ENCODE measurements around the gene CABP1.
"Not testable (repeated sequence)": the region's sequence is repeated elsewhere in the genome, so short reads cannot be mapped to it uniquely, and the experiment has no call there.

Gene CABP1

DNA sequence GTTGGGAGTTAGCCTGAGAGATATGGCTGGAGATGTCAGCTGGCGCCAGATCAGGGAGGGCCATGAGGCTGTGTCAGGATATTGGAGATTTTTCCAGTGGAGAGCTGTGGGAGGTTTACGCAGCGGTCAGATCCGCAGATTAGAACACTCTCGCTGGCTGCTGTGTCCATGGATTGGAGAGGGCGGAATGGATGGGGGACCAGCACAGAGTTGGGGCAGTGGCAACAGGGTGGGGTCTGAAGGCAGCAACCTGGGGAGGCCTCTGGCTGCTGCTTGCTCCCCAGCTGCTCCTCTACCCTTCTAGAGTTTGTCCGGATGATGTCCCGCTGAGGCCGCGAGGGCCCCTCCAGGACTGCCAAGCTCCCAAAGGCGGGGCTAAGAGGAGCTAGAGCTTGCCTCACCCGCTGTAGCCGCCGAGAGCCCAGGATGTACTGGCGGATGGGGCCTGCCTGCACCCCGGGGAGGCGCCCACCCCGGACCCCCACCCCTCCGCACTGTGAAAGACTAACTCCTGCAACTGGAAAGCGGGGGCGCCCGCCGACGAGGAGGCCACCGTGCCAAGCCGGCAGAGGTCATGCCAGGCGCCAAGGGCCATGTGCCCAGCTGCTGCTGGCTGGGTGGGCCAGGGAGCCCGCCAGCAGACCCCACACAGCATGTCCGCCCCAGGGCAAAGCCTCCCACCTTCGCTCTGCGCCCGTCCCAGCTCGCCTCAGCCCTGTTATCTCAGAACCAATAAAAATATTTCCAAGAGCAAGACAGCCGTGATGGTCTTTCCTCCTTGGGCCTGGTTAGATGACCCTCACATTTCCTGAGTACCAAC lies 26.4 kb downstream of the CABP1 start:
- DNase-seq (ENCODE audit: low read depth in 2 of 3, low spot score in 2 of 3) = no peak

DNA sequence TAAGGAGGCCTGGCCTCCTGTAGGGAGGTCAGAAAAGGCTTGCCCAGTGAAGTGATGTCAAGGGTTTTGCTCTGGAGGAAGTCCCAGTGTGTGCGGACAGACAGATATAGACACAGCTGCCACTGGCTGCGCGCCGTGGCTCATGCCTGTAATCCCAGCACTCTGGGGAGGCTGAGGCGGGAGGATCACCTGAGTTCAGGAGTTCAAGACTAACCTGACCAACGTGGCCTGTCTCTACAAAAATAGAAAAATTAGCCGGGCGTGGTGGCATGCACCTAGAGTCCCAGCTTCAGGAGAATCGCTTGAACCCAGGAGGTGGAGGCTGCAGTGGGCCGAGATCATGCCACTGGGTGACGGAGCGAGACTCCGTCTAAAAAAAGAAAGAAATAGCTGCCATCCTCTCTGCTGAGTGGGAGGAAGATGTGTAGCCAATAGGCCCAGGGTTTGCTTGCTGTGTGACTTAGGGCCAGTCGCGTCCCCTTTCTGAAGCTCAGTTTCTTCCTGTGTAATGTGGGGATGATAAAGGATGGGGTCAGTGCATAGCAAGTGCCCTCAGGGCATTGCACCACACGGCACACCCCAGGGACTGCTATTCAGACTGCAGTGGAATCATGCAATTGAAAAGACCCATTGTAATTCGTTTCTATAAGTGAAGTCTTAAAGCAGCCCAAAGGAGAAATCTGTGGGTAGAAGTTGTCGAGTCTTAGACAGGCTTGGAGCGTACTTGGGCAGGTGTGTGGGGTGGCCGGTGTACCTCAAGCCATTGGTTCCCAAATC lies 27.9 kb downstream of the CABP1 start:
- DNase-seq (ENCODE audit: low read depth in 2 of 3, low spot score in 2 of 3) = no peak

DNA sequence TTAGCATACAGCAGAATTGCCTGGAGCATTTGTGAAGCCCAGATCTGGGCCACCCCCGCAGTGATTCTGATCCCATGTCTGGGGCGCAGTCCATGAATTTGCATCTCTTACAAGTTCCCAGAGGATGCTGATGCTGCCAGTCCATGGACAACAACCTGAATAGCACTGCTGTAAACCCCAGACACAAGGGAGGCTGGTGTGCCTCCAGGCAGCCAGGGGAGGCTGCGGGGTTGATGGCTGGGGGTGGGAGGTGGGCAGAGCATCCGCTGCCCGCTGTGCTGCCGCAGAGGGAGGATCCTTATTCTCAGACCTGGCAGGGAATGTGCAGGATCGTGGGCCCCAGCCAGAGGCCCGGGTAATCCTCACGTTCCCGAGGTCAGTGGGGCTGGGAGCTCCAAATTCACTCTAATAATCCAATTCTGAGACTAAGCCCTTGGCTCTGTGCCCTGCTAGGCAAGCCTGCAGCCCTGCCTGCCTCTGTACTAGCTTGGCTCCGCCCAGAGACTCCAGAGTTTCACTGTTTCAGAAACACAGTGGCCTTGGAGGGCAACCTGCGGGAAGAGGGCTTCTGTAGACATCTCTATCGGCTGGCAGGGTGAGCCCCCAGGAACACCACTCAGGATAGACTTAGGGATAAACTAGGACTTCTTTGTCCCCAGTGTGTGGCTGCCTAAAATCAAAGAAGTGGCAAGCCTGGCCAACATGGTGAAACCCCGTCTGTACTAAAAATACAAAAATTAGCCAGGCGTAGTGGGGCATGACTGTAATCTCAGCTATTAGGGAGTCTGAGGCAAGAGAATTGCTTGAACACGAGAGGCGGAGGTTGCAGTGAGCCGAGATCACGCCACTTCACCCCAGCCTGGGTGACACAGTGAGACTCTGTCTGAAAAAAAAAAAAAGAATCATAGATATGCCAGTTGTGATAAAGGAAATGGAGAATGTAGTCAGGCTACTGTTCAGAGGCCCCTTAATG lies 28.7 kb downstream of the CABP1 start:
- no peak for DNase-seq (ENCODE audit: low read depth in 2 of 3, low spot score in 2 of 3)

DNA sequence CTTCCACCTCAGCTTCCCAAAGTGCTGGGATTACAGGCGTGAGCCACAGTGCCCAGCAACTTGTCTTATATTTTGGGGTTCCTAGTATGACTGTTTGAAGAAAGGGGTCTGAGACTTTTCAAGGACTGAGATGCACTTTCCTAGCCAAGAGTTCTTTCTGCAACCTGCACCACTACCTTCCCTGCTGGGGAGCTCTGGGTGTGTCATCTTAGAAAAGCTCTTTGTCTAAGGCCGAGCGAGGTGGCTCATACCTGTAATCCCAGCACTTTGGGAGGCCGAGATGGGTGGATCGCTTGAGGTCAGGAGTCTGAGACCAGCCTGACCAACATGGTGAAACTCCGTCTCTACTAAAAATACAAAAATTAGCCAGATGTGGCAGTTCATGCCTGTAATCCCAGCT lies 29.8 kb downstream of the CABP1 start:
- DNase-seq (ENCODE audit: low read depth in 2 of 3, low spot score in 2 of 3) = not testable (repeated sequence)

DNA sequence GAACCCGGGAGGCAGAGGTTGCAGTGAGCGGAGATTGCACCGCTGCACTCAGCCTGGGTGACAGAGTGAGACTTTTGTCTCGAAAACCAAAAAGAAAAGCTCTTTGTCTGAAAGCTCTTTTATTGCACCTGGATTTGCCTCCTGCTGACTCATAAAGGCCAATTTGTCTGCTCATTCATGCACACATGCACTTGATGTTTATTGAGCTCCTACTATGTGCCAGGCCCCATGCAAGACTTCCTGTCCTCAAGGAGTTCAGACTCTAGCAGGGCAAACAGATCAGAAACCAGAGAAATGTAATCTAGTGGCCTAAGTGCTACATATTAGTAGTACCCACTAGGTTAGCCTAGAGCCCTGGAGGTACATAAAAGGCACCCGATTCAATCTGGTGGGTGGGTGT lies 30.2 kb downstream of the CABP1 start:
- DNase-seq (ENCODE audit: low read depth in 2 of 3, low spot score in 2 of 3) = no peak

DNA sequence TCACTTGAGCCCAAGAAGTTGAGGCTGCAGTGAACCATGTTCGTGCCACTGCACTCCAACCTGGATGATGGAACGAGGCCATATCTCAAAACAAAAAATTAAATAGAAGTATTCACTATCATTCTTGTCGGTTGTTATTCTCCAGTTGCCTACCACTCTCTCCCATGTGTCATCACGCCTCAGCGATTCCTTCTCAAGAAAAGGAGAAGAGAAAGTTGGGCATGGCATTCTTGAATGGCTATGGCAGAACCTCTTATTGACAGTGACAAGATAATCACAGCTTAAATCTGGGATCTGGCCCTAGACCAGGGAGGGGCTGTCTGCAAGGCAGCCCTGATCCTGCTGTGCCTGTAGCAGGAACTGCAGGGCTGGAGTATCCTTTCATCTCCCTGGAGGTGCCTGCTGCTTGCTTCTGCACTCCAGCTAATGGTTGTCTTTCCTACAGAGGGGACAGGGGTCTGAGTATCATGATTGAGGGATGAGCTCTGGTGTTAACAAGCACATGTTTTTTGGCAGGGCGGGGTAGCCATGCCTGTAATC lies 33.7 kb downstream of the CABP1 start:
- DNase-seq (ENCODE audit: low read depth in 2 of 3, low spot score in 2 of 3) = no peak

DNA sequence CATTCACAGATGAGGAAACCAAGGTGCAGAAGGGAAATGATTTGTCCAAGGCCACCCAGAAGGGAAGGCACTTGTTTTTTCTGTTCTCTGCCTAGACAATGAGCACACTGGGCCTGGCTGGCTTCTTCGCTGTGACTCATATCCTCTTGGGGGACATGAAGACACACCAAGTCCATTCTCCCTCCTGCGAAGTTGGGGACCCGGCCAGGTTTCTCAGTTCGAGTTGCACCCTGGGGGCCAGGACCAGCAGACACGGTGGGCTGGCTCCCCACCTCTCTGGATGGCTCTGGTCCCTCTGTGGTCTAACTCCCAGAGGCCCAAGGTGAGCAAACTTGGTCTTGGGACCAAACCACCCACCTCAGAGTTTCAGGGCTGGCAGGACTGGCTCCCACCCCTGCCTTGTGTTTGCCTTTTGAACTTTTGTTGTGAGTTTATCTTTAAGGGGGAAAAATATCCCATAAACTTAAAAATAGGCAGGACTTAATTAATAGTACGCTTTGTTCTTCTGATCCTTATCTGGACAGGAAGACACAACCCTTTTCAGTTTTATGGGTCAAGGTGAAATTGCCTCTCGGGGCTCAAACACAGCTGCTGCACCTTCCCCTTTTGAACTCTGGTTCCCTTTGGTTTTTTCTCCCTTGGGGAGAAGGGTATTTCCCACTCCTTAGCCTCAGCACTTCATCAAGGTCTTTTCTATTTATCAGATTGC lies 37.5 kb downstream of the CABP1 start:
- DNase-seq (ENCODE audit: low read depth in 2 of 3, low spot score in 2 of 3) = peak in 1 of 3 experiments; percentile 5

DNA sequence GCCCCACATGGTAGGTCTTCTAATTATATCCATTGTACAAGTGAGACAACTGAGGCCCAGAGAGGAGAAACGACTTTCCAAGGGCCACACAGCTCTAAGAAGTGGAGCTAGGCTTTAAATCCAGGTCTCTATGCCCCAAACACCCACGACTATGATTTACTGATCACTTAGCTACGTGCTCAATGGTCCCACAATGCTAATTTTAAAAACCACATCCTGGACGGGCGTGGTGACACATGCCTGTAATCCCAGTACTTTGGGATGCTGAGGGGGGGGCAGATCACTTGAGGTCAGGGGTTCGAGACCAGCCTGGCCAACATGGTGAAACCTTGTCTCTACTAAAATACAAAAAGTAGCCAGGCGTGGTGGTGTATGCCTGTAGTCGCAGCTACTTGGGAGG lies 38.1 kb downstream of the CABP1 start:
- no peak for DNase-seq (ENCODE audit: low read depth in 2 of 3, low spot score in 2 of 3)

DNA sequence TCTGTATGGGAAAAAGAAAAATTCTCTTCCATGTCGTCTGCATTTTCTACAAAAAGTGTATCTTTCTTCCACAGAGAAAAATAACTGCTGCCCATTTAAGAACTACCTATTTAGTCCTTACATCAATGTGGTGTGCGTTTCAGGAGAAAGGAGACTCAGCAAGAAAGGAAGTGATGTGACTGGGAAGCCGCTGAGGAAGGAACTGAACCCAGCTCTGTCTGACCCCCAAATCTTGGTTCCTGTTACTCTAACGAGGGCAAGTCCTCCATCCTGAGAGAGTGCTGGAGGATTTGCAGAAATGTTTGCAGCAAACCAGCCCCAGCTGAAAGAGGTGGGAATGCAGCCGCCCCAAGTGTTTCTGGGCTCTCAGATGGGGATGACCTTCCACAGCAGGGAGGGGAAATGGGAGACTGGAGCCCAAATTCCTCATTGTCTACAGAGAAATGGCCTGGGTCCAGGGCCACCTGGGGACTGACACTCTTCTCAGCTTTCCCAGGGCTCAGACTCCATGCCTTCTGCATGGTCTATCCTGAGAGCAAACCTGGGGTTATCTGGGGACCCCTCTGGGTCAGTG lies 39.8 kb downstream of the CABP1 start:
- no peak for DNase-seq (ENCODE audit: low read depth in 2 of 3, low spot score in 2 of 3)

DNA sequence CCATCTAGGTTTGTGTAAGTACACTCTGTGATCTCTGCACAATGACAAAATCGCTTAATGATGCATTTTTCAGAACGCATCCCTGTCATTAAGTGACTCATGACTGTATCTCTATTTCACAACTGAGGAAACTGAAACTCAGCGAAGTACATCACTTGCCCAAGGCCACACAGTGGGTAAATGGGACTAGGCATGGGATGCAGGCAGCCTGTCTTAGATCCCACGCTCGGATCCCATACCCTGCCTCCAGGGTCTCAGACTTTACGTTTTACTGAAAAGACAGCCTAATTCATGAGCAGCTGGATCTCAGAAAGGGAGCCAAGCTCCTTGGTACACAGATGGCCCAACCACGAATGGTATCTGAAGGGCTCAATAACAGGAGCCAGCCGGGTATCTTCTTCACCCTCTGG lies 44.1 kb downstream of the CABP1 start:
- no peak for DNase-seq (ENCODE audit: low read depth in 2 of 3, low spot score in 2 of 3)

DNA sequence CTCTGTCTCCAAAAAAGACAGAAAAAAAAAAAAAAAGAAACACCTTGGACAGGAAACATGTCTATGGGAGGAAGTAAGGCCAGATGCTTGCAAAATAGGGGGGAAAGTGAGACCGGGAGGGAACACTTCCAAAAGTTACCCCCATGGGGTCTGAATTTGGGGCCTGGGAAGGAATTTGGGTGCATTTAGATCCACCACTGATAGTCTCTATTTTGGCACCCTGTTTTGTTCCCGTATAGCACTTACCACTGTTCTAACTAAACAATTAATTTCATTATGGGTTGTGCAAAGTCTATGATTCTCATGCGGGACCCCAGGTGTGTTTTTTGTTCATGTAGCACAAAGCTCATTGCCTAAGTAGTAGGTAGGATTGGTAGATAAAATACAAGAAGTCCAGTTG lies 45.1 kb downstream of the CABP1 start:
- DNase-seq (ENCODE audit: low read depth in 2 of 3, low spot score in 2 of 3) = no peak

DNA sequence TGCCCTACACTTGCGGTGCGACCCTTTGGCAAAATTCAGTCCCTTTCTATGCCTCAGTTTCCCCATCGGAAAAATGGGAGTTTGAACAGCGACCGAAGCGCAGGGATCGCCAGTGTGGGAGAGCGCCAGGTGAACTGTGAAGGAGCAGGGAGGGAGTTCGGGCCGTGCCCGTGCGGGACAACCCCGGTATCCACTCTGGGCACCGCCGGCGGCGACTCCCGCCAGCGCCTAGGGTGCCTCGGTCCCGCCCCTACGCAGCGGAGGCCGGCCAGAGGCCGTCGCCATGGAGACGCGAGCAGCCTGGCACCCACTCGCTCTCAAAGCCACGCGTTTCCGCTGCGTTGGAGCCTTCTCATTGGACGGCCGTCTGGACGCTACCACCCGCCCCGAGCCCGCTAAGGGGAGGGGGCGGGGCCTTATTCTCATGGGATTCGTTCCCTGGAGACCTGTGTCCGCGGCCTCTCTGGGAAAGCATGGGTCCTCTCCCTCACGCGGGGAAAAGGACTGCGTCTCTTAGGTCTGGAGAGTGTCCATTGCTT lies 45.8 kb downstream of the CABP1 start:
- DNase-seq (ENCODE audit: low read depth in 2 of 3, low spot score in 2 of 3) = peak; percentile 89 to 92 (median 92)

DNA sequence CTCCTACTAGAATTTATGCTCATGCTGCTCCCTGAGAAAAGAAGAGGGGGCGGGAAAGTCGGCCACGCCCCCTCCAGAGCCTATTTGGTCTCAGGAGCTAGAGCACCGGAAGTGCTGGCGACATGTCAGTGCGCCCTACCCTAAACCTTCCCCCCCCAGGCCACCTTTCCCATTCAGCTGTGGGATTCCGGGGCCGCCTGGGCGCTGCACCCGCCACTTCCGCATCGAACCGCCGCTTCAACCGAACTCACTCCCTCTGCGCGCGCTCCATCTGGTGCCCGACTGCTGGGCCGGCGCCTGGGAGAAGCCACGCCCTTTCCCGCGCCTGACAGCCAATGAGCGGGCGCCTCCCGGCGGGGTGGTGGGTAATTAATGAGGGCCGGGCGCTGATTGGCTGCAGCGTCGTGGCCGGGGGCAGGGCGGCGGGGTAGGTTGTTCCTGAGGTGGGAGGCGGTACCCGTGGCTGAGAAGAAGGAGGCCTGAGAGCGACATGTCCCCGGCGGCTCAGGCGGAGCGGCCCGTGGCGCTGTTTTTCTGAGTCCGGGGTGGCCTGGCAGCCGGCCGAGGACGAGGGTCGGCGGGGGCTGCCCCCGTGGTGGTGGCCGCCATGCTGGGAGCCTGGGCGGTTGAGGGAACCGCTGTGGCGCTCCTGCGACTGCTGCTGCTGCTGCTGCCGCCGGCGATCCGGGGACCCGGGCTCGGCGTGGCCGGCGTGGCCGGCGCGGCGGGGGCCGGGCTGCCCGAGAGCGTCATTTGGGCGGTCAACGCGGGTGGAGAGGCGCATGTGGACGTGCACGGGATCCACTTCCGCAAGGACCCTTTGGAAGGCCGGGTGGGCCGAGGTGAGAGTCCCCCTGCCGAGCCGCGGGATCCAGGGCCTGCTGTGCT lies 46.5 kb downstream of the CABP1 start, which contains the start of gene MLEC:
Gene MLEC, plus strand, starts transcription at position 460 of the 888 bp plus-strand sequence. Its CDS starts 148 bp downstream, at position 608.
- peak; percentile 96 to 100 (median 98) for DNase-seq (ENCODE audit: low read depth in 2 of 3, low spot score in 2 of 3)

DNA sequence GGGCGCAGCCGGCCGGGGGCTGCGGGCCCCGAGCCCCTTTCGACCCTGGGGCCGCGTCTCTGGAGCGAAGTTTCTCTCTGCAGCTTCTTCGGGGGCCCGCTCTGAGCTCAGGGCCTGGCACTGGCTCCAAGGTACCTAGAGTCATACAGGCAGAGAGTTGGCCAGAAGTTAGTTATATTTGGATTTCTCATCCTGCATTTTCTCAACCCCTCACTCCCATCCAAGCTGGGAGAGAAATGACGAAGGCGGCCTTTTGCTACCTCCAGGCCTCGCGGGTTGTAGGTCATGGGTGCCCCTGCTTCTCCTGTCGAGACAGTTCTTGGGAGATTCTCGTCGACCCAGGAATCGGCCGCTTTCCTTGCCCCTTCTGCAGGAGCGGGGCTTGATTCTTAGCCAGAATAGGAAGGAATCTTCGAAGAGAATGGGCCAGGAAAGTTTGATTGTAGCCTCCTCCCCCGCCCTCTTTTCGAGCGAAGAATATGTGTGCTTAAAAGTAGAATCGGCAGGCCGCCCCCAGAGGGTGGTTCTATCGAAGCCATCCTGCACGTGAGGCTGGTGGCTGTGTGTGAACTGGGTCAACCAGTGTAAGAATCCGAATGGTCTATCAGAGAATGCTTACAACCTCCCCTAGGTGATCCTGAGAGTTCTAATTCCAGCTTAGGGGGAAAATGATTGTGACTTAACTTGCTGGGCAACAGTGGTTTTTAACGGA lies 47.3 kb downstream of the CABP1 start:
- no peak for DNase-seq (ENCODE audit: low read depth in 2 of 3, low spot score in 2 of 3)

DNA sequence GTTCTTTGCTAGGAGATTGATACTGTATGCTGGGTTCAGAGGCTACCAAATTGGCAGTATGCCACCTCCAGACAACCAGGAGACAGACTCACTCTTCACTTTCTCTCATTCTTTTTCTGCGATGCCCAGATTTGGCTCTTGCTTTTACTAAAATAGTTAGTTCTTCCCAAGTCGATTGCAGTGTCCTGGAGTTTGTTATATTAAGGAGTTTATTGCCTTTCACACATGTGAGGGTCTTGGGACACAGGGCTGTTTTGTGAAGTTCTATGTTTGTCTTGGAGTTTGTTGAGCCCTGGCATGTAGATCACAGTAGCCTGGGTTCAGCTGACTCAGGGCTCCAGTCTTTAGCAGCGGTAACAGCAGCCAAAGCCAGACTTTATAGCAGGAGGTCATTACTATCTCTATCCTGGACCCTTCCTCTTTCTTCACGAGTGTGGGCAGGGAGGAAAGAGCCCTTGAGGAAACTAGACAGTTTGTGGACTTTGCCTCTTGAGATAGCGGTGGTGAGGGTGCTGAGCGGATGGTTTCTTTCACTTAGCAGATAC lies 48.2 kb downstream of the CABP1 start:
- no peak for DNase-seq (ENCODE audit: low read depth in 2 of 3, low spot score in 2 of 3)

DNA sequence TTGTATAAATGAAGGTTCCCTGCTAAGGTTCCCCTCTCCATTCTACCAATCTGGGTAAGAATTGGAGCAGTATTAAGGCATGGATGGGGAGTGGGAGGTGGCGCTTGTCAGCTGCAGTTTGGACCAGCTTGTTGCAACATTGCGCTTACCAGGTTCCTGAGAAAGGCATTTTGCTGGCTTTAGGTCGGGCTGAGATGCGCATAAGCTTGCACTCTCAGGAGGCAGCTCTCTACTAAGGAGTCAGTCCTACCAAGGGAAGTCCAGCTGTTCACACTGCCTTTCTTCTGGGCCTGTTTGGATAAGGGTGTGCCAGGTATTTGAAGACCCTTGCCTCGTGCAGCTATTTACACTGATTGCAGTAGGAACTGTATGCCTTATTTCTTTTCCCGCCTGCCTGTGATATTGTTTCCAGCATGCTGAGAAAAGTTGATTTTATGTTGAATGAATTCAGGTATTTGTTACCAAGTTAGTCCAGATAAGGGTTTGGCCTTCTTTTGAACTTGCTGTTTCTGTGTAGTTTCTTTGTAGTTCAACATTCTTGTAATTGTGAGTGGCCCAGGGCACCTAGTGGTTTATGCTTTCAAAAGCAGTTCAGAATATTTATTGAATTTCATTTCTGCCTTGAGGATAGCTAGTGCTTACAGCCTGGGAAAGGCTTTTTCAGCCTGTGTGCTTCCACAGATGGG lies 49.1 kb downstream of the CABP1 start:
- no peak for DNase-seq (ENCODE audit: low read depth in 2 of 3, low spot score in 2 of 3)

DNA sequence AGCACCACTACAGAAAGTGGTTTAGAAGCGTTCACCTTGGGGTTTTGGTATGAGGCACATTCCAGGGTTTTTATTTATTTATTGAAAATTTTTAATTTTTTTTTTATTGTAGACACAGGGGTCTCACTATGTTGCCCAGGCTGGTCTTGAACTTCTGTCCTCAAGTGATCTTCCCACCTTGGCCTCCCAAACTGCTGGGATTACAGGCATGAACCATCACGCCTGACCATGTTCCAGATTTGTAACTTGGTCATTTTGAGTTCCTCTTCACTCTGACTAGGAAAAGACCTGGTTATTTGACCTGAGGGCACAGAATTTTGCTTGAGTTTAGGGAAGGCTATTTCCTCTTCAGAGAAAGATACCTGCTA lies 49.6 kb downstream of the CABP1 start:
- no peak for DNase-seq (ENCODE audit: low read depth in 2 of 3, low spot score in 2 of 3)

All from activated CD8-positive, alpha-beta memory T cell treated with anti-CD3 and anti-CD28 coated beads for 48 hours (primary cell).